Gastroesophageal sphincter (tissue), 3 donors: Measurements from ENCODE around the gene DYNC2H1.

Experiments used
- EP300 ChIP-seq: sonication (generic); formaldehyde crosslinking; IDR thresholded peaks from one replicate; pipeline ENCODE4 v1.6.1; 2017; ENCODE audit warnings: antibody characterized with exemption, mild to moderate bottlenecking
- POLR2A ChIP-seq, 2 donors: fragments of 450-650 bp; IDR thresholded peaks; one replicate each; pipeline ENCODE4 v1.6.1; 2017; ENCODE audit warnings: antibody characterized with exemption in 2 of 2, mild to moderate bottlenecking in 2 of 2, moderate library complexity in 1 of 2
- TF ChIP-seq, protein P1 (sequence below), 4 experiments: fragments of 200-600 bp in 2 of 4; fragments of 450-650 bp in 2 of 4; sonication (generic) in 1 of 4; IDR thresholded peaks; one replicate each; pipeline ENCODE4 v1.5.1; 2017 to 2019; ENCODE audit warnings: antibody characterized with exemption in 4 of 4, mild to moderate bottlenecking in 2 of 4, moderate library complexity in 2 of 4

- TF ChIP-seq, protein P1, sequence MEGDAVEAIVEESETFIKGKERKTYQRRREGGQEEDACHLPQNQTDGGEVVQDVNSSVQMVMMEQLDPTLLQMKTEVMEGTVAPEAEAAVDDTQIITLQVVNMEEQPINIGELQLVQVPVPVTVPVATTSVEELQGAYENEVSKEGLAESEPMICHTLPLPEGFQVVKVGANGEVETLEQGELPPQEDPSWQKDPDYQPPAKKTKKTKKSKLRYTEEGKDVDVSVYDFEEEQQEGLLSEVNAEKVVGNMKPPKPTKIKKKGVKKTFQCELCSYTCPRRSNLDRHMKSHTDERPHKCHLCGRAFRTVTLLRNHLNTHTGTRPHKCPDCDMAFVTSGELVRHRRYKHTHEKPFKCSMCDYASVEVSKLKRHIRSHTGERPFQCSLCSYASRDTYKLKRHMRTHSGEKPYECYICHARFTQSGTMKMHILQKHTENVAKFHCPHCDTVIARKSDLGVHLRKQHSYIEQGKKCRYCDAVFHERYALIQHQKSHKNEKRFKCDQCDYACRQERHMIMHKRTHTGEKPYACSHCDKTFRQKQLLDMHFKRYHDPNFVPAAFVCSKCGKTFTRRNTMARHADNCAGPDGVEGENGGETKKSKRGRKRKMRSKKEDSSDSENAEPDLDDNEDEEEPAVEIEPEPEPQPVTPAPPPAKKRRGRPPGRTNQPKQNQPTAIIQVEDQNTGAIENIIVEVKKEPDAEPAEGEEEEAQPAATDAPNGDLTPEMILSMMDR (IDR thresholded peaks at IDR 0.05): no peak
- no peak for TF ChIP-seq POLR2A (IDR thresholded peaks at IDR 0.05)
- TF ChIP-seq EP300: no peak
These were observed 186.5 kb downstream of the DYNC2H1 start for GRCh38 chr11:103295704-103296103.
